GM23338 (cell line): ENCODE results near the gene CWC27. TPM values are rescaled to one million over a fixed set of nuclear protein-coding genes. Genes with fewer than 3 reads are reported as not detected.
A peak's percentile ranks its signal among the peaks of the same experiment; 100 is the strongest.

Source experiments
- ATAC-seq: fragments of 200-7000 bp; cut with Tn5 transposase; 3 replicates; pipeline ENCODE4 v1.9.1; 2020
- DNase-seq: peaks from one replicate; pipeline ENCODE4 v3.0.0-alpha.2; 2015; ENCODE audit warnings: low spot score
- H2AFZ ChIP-seq: fragments of 200-600 bp; sonication (generic); 2 replicates; pipeline ENCODE4 v1.8.0; 2016; ENCODE audit warnings: antibody characterized with exemption, mild to moderate bottlenecking, moderate library complexity
- H3F3A ChIP-seq: fragments of 200-600 bp; sonication (generic); replicated peaks from 2 replicates; pipeline ENCODE4 v1.8.0; 2017; ENCODE audit warnings: antibody characterized with exemption, mixed run types, low read depth
- H3K27ac ChIP-seq: fragments of 200-600 bp; sonication (generic); 2 replicates; pipeline ENCODE4 v1.6.1; 2016; ENCODE audit warnings: low read depth
- H3K27me3 ChIP-seq: fragments of 200-600 bp; sonication (generic); 2 replicates; pipeline ENCODE4 v1.8.0; 2016; ENCODE audit warnings: mild to moderate bottlenecking, mixed run types, moderate library complexity; ENCODE audit not compliant: insufficient read depth
- H3K36me3 ChIP-seq: fragments of 200-600 bp; sonication (generic); 2 replicates; pipeline ENCODE4 v1.8.0; 2016; ENCODE audit warnings: mild to moderate bottlenecking; ENCODE audit not compliant: insufficient read depth
- H3K4me1 ChIP-seq: fragments of 200-600 bp; sonication (generic); 2 replicates; pipeline ENCODE4 v1.8.0; 2016; ENCODE audit warnings: mild to moderate bottlenecking, moderate library complexity; ENCODE audit not compliant: insufficient read depth
- H3K4me2 ChIP-seq: fragments of 200-600 bp; sonication (generic); 2 replicates; pipeline ENCODE4 v1.7.1; 2017; ENCODE audit warnings: mixed run types
- H3K4me3 ChIP-seq: fragments of 200-600 bp; sonication (generic); 2 replicates; pipeline ENCODE4 v1.6.1; 2016; ENCODE audit warnings: mixed run types
- H3K79me2 ChIP-seq: fragments of 200-600 bp; sonication (generic); replicated peaks from 2 replicates; pipeline ENCODE4 v1.8.0; 2017; ENCODE audit warnings: mild to moderate bottlenecking; ENCODE audit not compliant: insufficient read depth
- H3K9me2 ChIP-seq: fragments of 200-600 bp; sonication (generic); 2 replicates; pipeline ENCODE4 v1.8.0; 2017; ENCODE audit not compliant: insufficient read depth
- H4K20me1 ChIP-seq: fragments of 200-600 bp; sonication (generic); replicated peaks from 2 replicates; pipeline ENCODE4 v1.8.0; 2017; ENCODE audit warnings: mild to moderate bottlenecking; ENCODE audit not compliant: insufficient read depth
- H3K27ac Mint-ChIP-seq: 2 replicates; pipeline ENCODE4 v1.8.0; 2020; ENCODE audit warnings: inconsistent platforms, mild to moderate bottlenecking, moderate library complexity, mixed read lengths
- H3K27me3 Mint-ChIP-seq: 3 replicates; pipeline ENCODE4 v1.8.0; 2022; ENCODE audit warnings: low read depth, mild to moderate bottlenecking, moderate library complexity, mixed read lengths, inconsistent platforms; ENCODE audit not compliant: insufficient read depth, poor library complexity
- H3K36me3 Mint-ChIP-seq: 3 replicates; pipeline ENCODE4 v1.8.0; 2021; ENCODE audit warnings: low read depth, mild to moderate bottlenecking, inconsistent platforms, moderate library complexity, mixed read lengths
- H3K4me1 Mint-ChIP-seq: 3 replicates; pipeline ENCODE4 v1.8.0; 2020; ENCODE audit warnings: mild to moderate bottlenecking, inconsistent platforms, mixed read lengths
- H3K4me3 Mint-ChIP-seq: 3 replicates; pipeline ENCODE4 v1.8.0; 2021; ENCODE audit warnings: moderate library complexity, mild to moderate bottlenecking, inconsistent platforms, mixed read lengths
- H3K9me3 Mint-ChIP-seq: 3 replicates; pipeline ENCODE4 v1.8.0; 2020; ENCODE audit warnings: moderate library complexity, mild to moderate bottlenecking, inconsistent platforms, mixed read lengths
- CTCF ChIP-seq, 2 experiments: fragments of 200-600 bp in 1 of 2; sonication (generic) in 1 of 2; conservative IDR thresholded peaks; 2 replicates each; pipeline versions ENCODE4 v1.5.1 to v1.6.1; 2016 to 2017; ENCODE audit warnings: antibody characterized with exemption in 2 of 2, low read depth in 2 of 2, mild to moderate bottlenecking in 2 of 2, moderate library complexity in 1 of 2
- EZH2 ChIP-seq: fragments of 200-600 bp; sonication (generic); IDR thresholded peaks from one replicate; pipeline ENCODE4 v1.8.0; 2017; ENCODE audit warnings: antibody characterized with exemption, mild to moderate bottlenecking, low read depth; ENCODE audit not compliant: unreplicated experiment
- EZH2phosphoT487 ChIP-seq: fragments of 200-600 bp; sonication (generic); IDR thresholded peaks from one replicate; pipeline ENCODE4 v1.8.1; 2018; ENCODE audit warnings: antibody characterized with exemption; ENCODE audit not compliant: unreplicated experiment
- JUNB ChIP-seq: IDR thresholded peaks from one replicate; pipeline ENCODE4 v1.6.1; 2016; ENCODE audit warnings: antibody characterized with exemption; ENCODE audit not compliant: unreplicated experiment
- NANOG ChIP-seq: IDR thresholded peaks from 2 replicates; pipeline ENCODE4 v1.6.1; 2016; ENCODE audit warnings: antibody characterized with exemption, borderline replicate concordance
- STAT1 ChIP-seq: IDR thresholded peaks from one replicate; pipeline ENCODE4 v1.6.1; 2016; ENCODE audit warnings: antibody characterized with exemption; ENCODE audit not compliant: unreplicated experiment
- ZNF114 ChIP-seq: fragments of 250-450 bp; sonication (Bioruptor Pico); IDR thresholded peaks from 2 replicates; pipeline ENCODE4 v1.5.0; 2020; ENCODE audit warnings: mild to moderate bottlenecking, moderate library complexity
- ZNF331 ChIP-seq: fragments of 250-450 bp; sonication (Bioruptor Pico); IDR thresholded peaks from 2 replicates; pipeline ENCODE4 v1.5.0; 2020; ENCODE audit warnings: low read depth, mild to moderate bottlenecking, moderate library complexity
- polyA plus RNA-seq: library from polyadenylated mRNA; unstranded; fragments of >200 nt; fragmentation: Nextera tagmentation; extraction: Ambion mirVana; gene quantifications from 2 replicates; pipeline ENCODE4 v1.2.1, GENCODE V29; 2016
- total RNA-seq: library from RNA; depleted of rRNA; stranded (reverse); fragments of >200 nt; shearing (Covaris generic); gene quantifications from 2 replicates; pipeline ENCODE4 v1.2.3, GENCODE V29; 2014
- TF ChIP-seq, protein P1 (sequence below): fragments of 250-450 bp; sonication (Bioruptor Pico); IDR thresholded peaks from 2 replicates; pipeline ENCODE4 v1.5.0; 2020; ENCODE audit warnings: mild to moderate bottlenecking, moderate library complexity
- TF ChIP-seq, protein P2 (sequence below): IDR thresholded peaks from one replicate; pipeline ENCODE4 v1.6.1; 2018; ENCODE audit warnings: antibody characterized with exemption; ENCODE audit not compliant: unreplicated experiment

The CWC27 gene
- total and polyA plus RNA-seq, 2 experiments from 2014 or later: 27.7 to 115 TPM

DNA sequence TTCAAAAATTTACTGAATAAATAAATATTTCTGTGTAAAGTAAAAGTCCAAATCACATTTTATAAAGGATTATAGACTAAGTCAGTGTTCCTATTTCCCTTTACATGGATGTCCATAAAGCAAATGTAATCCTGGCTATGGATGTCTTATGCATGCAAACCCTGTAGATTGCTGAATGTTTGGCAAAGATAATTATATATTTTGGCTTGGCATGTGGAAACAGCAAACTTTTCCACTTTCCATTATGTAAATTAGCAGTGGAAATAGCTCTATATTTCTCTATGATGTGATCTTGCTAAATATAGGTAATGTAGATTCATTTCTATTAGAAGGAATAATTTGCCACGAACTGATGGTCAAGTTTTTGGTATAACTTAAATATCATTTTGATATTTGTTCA is 66.5 kb downstream of the CWC27 start:
- H3F3A ChIP-seq: no peaks in the 10 kb centered on the region
- H3K4me1 ChIP-seq: peaks cover 25% of the 10 kb centered on the region
- no peaks in the 10 kb centered on the region for H3K79me2 ChIP-seq
- no peak overlapping the region for H2AFZ ChIP-seq
- H3K4me2 ChIP-seq: no peak overlapping the region
- ATAC-seq: no peak
- H3K27me3 Mint-ChIP-seq: no peaks in the 10 kb centered on the region
- no peaks in the 10 kb centered on the region for H3K9me2 ChIP-seq
- no peaks in the 10 kb centered on the region for H3K36me3 ChIP-seq
- no peaks in the 10 kb centered on the region for H4K20me1 ChIP-seq
- H3K27ac Mint-ChIP-seq: no peak overlapping the region
- no peak overlapping the region for H3K4me3 ChIP-seq
- H3K4me1 Mint-ChIP-seq: peaks cover 19% of the 10 kb centered on the region
- H3K27ac ChIP-seq: no peak overlapping the region
- DNase-seq: no peak
- no peaks in the 10 kb centered on the region for H3K27me3 ChIP-seq
- H3K9me3 Mint-ChIP-seq: peaks cover 3% of the 10 kb centered on the region; the same call in 1 of the 3 replicates
- no peak for TF ChIP-seq EZH2phosphoT487
- no peak for TF ChIP-seq EZH2
- peaks cover 10% of the 10 kb centered on the region for H3K36me3 Mint-ChIP-seq
- no peak overlapping the region for H3K4me3 Mint-ChIP-seq

GRCh38 chr5:64836190-64836755 is 67.5 kb downstream of the CWC27 start:
- Histone ChIP-seq H3K27ac (no peak overlapping the region), H3K36me3 (no peaks in the 10 kb centered on the region), H3K79me2 (no peaks in the 10 kb centered on the region), H3K4me2 (0 out of 2 replicates have a peak overlapping the region, but pooled peaks have one; percentile 34), H3K4me1 (peaks cover 25% of the 10 kb centered on the region), H3K9me2 (no peaks in the 10 kb centered on the region), H4K20me1 (no peaks in the 10 kb centered on the region), H3F3A (no peaks in the 10 kb centered on the region), H2AFZ (no peak overlapping the region), H3K4me3 (no peak overlapping the region), H3K27me3 (no peaks in the 10 kb centered on the region)
- H3K27ac Mint-ChIP-seq: peak overlapping the region; percentile 86
- no peak overlapping the region for H3K4me3 Mint-ChIP-seq
- H3K9me3 Mint-ChIP-seq: peaks cover 7% of the 10 kb centered on the region; the same call in 2 of the 3 replicates
- H3K27me3 Mint-ChIP-seq: no peaks in the 10 kb centered on the region
- H3K4me1 Mint-ChIP-seq: peaks cover 19% of the 10 kb centered on the region
- DNase-seq (no peak), ATAC-seq (no peak)
- peaks cover 14% of the 10 kb centered on the region for H3K36me3 Mint-ChIP-seq
- TF ChIP-seq ZNF114: no peak
- no peak for TF ChIP-seq STAT1
- no peak for TF ChIP-seq EZH2
- no peak for TF ChIP-seq JUNB
- TF ChIP-seq, protein P1, sequence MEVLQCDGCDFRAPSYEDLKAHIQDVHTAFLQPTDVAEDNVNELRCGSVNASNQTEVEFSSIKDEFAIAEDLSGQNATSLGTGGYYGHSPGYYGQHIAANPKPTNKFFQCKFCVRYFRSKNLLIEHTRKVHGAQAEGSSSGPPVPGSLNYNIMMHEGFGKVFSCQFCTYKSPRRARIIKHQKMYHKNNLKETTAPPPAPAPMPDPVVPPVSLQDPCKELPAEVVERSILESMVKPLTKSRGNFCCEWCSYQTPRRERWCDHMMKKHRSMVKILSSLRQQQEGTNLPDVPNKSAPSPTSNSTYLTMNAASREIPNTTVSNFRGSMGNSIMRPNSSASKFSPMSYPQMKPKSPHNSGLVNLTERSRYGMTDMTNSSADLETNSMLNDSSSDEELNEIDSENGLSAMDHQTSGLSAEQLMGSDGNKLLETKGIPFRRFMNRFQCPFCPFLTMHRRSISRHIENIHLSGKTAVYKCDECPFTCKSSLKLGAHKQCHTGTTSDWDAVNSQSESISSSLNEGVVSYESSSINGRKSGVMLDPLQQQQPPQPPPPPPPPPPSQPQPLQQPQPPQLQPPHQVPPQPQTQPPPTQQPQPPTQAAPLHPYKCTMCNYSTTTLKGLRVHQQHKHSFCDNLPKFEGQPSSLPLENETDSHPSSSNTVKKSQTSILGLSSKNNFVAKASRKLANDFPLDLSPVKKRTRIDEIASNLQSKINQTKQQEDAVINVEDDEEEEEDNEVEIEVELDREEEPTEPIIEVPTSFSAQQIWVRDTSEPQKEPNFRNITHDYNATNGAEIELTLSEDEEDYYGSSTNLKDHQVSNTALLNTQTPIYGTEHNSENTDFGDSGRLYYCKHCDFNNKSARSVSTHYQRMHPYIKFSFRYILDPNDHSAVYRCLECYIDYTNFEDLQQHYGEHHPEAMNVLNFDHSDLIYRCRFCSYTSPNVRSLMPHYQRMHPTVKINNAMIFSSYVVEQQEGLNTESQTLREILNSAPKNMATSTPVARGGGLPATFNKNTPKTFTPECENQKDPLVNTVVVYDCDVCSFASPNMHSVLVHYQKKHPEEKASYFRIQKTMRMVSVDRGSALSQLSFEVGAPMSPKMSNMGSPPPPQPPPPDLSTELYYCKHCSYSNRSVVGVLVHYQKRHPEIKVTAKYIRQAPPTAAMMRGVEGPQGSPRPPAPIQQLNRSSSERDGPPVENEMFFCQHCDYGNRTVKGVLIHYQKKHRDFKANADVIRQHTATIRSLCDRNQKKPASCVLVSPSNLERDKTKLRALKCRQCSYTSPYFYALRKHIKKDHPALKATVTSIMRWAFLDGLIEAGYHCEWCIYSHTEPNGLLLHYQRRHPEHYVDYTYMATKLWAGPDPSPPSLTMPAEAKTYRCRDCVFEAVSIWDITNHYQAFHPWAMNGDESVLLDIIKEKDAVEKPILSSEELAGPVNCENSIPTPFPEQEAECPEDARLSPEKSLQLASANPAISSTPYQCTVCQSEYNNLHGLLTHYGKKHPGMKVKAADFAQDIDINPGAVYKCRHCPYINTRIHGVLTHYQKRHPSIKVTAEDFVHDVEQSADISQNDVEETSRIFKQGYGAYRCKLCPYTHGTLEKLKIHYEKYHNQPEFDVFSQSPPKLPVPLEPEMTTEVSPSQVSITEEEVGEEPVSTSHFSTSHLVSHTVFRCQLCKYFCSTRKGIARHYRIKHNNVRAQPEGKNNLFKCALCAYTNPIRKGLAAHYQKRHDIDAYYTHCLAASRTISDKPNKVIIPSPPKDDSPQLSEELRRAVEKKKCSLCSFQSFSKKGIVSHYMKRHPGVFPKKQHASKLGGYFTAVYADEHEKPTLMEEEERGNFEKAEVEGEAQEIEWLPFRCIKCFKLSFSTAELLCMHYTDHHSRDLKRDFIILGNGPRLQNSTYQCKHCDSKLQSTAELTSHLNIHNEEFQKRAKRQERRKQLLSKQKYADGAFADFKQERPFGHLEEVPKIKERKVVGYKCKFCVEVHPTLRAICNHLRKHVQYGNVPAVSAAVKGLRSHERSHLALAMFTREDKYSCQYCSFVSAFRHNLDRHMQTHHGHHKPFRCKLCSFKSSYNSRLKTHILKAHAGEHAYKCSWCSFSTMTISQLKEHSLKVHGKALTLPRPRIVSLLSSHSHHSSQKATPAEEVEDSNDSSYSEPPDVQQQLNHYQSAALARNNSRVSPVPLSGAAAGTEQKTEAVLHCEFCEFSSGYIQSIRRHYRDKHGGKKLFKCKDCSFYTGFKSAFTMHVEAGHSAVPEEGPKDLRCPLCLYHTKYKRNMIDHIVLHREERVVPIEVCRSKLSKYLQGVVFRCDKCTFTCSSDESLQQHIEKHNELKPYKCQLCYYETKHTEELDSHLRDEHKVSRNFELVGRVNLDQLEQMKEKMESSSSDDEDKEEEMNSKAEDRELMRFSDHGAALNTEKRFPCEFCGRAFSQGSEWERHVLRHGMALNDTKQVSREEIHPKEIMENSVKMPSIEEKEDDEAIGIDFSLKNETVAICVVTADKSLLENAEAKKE: no peak
- no peak for TF ChIP-seq ZNF331 (CRISPR knock-in tag)
- no peak for TF ChIP-seq NANOG
- no peak for TF ChIP-seq CTCF (conservative IDR thresholded peaks at IDR 0.05; ENCODE audit: low read depth in 2 of 2)
- TF ChIP-seq EZH2phosphoT487: no peak
- TF ChIP-seq, protein P2, sequence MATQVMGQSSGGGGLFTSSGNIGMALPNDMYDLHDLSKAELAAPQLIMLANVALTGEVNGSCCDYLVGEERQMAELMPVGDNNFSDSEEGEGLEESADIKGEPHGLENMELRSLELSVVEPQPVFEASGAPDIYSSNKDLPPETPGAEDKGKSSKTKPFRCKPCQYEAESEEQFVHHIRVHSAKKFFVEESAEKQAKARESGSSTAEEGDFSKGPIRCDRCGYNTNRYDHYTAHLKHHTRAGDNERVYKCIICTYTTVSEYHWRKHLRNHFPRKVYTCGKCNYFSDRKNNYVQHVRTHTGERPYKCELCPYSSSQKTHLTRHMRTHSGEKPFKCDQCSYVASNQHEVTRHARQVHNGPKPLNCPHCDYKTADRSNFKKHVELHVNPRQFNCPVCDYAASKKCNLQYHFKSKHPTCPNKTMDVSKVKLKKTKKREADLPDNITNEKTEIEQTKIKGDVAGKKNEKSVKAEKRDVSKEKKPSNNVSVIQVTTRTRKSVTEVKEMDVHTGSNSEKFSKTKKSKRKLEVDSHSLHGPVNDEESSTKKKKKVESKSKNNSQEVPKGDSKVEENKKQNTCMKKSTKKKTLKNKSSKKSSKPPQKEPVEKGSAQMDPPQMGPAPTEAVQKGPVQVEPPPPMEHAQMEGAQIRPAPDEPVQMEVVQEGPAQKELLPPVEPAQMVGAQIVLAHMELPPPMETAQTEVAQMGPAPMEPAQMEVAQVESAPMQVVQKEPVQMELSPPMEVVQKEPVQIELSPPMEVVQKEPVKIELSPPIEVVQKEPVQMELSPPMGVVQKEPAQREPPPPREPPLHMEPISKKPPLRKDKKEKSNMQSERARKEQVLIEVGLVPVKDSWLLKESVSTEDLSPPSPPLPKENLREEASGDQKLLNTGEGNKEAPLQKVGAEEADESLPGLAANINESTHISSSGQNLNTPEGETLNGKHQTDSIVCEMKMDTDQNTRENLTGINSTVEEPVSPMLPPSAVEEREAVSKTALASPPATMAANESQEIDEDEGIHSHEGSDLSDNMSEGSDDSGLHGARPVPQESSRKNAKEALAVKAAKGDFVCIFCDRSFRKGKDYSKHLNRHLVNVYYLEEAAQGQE: no peak
